Prostate gland (tissue), 2 donors: ENCODE measurements around the gene BRSK1.

ENCODE experiments used
- POLR2A ChIP-seq: fragments of 450-650 bp; IDR thresholded peaks from one replicate; pipeline ENCODE4 v1.6.1; 2016; ENCODE audit warnings: antibody characterized with exemption, mild to moderate bottlenecking
- POLR2AphosphoS5 ChIP-seq: sonication (generic); formaldehyde crosslinking; IDR thresholded peaks from one replicate; pipeline ENCODE4 v1.6.1; 2017; ENCODE audit warnings: antibody characterized with exemption
- TF ChIP-seq, protein P1 (sequence below), 4 experiments: fragments of 200-600 bp in 2 of 4; fragments of 450-650 bp in 2 of 4; sonication (generic) in 2 of 4; IDR thresholded peaks; 1 replicate in 3 of 4; 2 replicates in 1 of 4; pipeline ENCODE4 v1.5.1; 2016 to 2019; ENCODE audit warnings: antibody characterized with exemption in 4 of 4, mild to moderate bottlenecking in 2 of 4, moderate library complexity in 2 of 4

DNA sequence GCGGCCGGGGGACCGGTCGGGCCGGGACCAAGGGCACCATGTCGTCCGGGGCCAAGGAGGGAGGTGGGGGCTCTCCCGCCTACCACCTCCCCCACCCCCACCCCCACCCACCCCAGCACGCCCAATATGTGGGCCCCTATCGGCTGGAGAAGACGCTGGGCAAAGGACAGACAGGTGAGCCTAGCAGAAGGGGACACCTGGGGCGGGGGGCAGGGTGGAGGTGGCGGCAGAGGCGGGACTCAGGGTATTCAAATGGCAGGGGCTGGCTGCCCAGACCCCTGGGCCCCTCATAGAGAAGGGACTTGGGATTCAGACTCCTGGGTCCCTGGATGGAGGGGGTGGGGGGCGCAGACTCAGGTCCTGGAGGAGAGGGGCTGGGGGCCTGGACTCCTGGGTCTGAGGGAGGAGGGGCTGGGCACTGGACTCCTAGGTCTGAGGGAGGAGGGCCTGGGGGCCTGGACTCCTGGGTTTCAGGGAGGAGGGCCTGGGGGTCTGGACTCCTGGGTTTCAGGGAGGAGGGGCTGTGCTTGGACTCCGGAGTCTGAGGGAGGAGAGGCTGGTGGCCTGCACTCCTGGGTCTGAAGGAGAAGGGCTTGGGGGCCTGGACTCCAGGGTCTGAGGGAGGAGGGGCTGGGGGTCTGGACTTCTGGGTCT is 735 bp downstream of the BRSK1 start:
- TF ChIP-seq POLR2A, result no peak
- TF ChIP-seq, protein P1, sequence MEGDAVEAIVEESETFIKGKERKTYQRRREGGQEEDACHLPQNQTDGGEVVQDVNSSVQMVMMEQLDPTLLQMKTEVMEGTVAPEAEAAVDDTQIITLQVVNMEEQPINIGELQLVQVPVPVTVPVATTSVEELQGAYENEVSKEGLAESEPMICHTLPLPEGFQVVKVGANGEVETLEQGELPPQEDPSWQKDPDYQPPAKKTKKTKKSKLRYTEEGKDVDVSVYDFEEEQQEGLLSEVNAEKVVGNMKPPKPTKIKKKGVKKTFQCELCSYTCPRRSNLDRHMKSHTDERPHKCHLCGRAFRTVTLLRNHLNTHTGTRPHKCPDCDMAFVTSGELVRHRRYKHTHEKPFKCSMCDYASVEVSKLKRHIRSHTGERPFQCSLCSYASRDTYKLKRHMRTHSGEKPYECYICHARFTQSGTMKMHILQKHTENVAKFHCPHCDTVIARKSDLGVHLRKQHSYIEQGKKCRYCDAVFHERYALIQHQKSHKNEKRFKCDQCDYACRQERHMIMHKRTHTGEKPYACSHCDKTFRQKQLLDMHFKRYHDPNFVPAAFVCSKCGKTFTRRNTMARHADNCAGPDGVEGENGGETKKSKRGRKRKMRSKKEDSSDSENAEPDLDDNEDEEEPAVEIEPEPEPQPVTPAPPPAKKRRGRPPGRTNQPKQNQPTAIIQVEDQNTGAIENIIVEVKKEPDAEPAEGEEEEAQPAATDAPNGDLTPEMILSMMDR (IDR thresholded peaks at IDR 0.05), result no peak
- no peak for TF ChIP-seq POLR2AphosphoS5
